ENCODE data around the gene SMARCA2. TPM values are rescaled to one million over a fixed set of nuclear protein-coding genes. Genes with fewer than 3 reads are reported as not detected.

The SMARCA2 gene
- total RNA-seq, 1 experiment from 2014 or later, result 27.9 TPM

DNA sequence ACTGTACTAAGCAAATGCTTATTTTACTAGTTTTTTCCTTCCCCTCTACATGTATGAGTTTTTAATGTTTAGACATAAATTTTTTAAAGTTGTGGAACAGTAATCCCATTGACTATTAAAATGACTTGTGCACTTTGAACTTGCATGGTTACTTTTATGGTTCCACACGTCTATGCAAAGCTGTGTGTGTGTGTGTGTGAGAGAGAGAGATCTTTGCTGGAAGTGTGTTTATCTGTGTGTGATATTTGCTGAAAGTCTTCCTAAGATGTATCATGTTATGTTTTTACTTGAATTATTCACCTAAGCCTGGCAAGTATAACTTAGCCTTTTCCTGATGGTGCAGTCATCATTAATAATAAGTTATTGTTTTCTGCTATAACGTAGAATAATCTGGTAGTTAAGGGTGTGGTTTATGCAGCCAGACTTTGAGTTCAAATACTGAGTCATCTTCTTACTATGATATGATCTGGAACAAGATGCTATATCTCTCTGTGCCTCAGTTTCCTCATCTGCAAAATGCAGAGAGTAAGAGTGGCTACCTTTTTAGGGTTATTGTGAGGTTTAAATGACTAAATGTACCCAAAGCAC is 138.6 kb downstream of the SMARCA2 start:
- no peak for DNase-seq
- peaks cover 5% of the 10 kb centered on the region for H3K79me2 ChIP-seq (ENCODE audit: low read length)
- H3K36me3 ChIP-seq (ENCODE audit: low read depth, low read length), result no peaks in the 10 kb centered on the region
- ChIA-PET POLR2A (ENCODE audit: unreplicated experiment) (no interaction called here), CTCF (no interaction called here)
- no peak for TF ChIP-seq EZH2 (IDR thresholded peaks at IDR 0.05; ENCODE audit: low read length, unreplicated experiment)
- TF ChIP-seq EZH2phosphoT487 (IDR thresholded peaks at IDR 0.05; ENCODE audit: borderline replicate concordance, low read length), result no peak
- TF ChIP-seq, protein P1, sequence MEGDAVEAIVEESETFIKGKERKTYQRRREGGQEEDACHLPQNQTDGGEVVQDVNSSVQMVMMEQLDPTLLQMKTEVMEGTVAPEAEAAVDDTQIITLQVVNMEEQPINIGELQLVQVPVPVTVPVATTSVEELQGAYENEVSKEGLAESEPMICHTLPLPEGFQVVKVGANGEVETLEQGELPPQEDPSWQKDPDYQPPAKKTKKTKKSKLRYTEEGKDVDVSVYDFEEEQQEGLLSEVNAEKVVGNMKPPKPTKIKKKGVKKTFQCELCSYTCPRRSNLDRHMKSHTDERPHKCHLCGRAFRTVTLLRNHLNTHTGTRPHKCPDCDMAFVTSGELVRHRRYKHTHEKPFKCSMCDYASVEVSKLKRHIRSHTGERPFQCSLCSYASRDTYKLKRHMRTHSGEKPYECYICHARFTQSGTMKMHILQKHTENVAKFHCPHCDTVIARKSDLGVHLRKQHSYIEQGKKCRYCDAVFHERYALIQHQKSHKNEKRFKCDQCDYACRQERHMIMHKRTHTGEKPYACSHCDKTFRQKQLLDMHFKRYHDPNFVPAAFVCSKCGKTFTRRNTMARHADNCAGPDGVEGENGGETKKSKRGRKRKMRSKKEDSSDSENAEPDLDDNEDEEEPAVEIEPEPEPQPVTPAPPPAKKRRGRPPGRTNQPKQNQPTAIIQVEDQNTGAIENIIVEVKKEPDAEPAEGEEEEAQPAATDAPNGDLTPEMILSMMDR (conservative IDR thresholded peaks at IDR 0.05; ENCODE audit: low read depth, low read length), result no peak
- peak; percentile 21 for ATAC-seq
- no peak overlapping the region for H3K27ac ChIP-seq (ENCODE audit: low read length)
- H3K9me3 ChIP-seq (ENCODE audit: low read length), result no peaks in the 10 kb centered on the region
- no peak overlapping the region for H3K4me2 ChIP-seq (ENCODE audit: low read length)
- no peak overlapping the region for H3K9ac ChIP-seq (ENCODE audit: low read length)
- H3K9me2 ChIP-seq (replicated peaks; ENCODE audit: low read length), result no peaks in the 10 kb centered on the region
- H3F3A ChIP-seq (ENCODE audit: low read length, unreplicated experiment), result no peaks in the 10 kb centered on the region
- intact Hi-C loops (cut with micrococcal nuclease), result loop anchor here (10.0 kb wide), 1 partner anchor 139 kb away; the partner anchor contains the start of gene SMARCA2
- H3K4me1 ChIP-seq (ENCODE audit: insufficient read depth, low read length), result peaks cover 13% of the 10 kb centered on the region
- no TSS peak for BruUV-seq (replicated peaks)
- H3K4me3 ChIP-seq (ENCODE audit: low read length), result no peak overlapping the region
- H3K27me3 ChIP-seq (ENCODE audit: low read length), result no peaks in the 10 kb centered on the region
- no peaks in the 10 kb centered on the region for H4K20me1 ChIP-seq (ENCODE audit: low read length)
- no peak overlapping the region for H2AFZ ChIP-seq (ENCODE audit: low read length)

GRCh38 chr9:2154731-2155130 is 139.6 kb downstream of the SMARCA2 start:
- H3F3A ChIP-seq (ENCODE audit: low read length, unreplicated experiment), result no peaks in the 10 kb centered on the region
- ChIA-PET CTCF (no interaction called here), POLR2A (ENCODE audit: unreplicated experiment) (no interaction called here)
- H3K9me2 ChIP-seq (replicated peaks; ENCODE audit: low read length), result no peaks in the 10 kb centered on the region
- intact Hi-C loops (cut with micrococcal nuclease), result loop anchor here (5.0 to 10.0 kb wide), 2 partner anchors 88 to 140 kb away; partner anchors contain the start of gene SMARCA2
- no TSS peak for BruUV-seq (replicated peaks)
- ATAC-seq, result no peak
- no peak for DNase-seq
- no peak overlapping the region for H3K27ac ChIP-seq (ENCODE audit: low read length)
- H3K4me2 ChIP-seq (ENCODE audit: low read length), result no peak overlapping the region
- peaks cover 15% of the 10 kb centered on the region for H3K4me1 ChIP-seq (ENCODE audit: insufficient read depth, low read length)
- no peaks in the 10 kb centered on the region for H4K20me1 ChIP-seq (ENCODE audit: low read length)
- H2AFZ ChIP-seq (ENCODE audit: low read length), result no peak overlapping the region
- no peak overlapping the region for H3K9ac ChIP-seq (ENCODE audit: low read length)
- no peaks in the 10 kb centered on the region for H3K27me3 ChIP-seq (ENCODE audit: low read length)
- TF ChIP-seq EZH2 (IDR thresholded peaks at IDR 0.05; ENCODE audit: low read length, unreplicated experiment) (no peak), EZH2phosphoT487 (IDR thresholded peaks at IDR 0.05; ENCODE audit: borderline replicate concordance, low read length) (no peak)
- TF ChIP-seq, protein P1 (conservative IDR thresholded peaks at IDR 0.05; ENCODE audit: low read depth, low read length), result no peak
- H3K9me3 ChIP-seq (ENCODE audit: low read length), result no peaks in the 10 kb centered on the region
- H3K36me3 ChIP-seq (ENCODE audit: low read depth, low read length), result no peaks in the 10 kb centered on the region
- H3K4me3 ChIP-seq (ENCODE audit: low read length), result no peak overlapping the region
- peaks cover 10% of the 10 kb centered on the region for H3K79me2 ChIP-seq (ENCODE audit: low read length)

DNA sequence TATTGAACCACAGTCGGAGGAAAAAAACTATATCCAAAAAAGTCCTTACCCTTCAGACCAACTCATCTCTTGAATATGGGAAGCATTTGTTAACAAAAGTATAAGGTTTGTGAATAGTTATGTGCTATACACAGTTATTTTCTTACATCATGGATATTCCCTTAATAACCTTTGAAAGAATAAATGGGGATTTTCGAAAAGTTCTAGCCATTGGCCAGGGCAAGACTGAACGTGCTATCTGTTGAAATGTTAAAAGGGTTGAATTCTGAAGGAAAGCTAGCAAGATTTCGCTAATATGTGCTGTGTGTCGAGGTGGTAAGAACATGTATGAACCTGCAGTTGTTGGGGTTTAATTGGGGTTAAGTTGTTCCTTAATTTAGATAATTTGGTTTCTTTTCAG is 140.8 kb downstream of the SMARCA2 start:
- Histone ChIP-seq H3K27me3 (ENCODE audit: low read length) (no peaks in the 10 kb centered on the region), H3K4me3 (ENCODE audit: low read length) (no peak overlapping the region), H3K9me2 (replicated peaks; ENCODE audit: low read length) (no peaks in the 10 kb centered on the region), H3K4me1 (ENCODE audit: insufficient read depth, low read length) (peaks cover 22% of the 10 kb centered on the region), H3K27ac (ENCODE audit: low read length) (no peak overlapping the region), H3K4me2 (ENCODE audit: low read length) (no peak overlapping the region), H3K9me3 (ENCODE audit: low read length) (no peaks in the 10 kb centered on the region), H4K20me1 (ENCODE audit: low read length) (no peaks in the 10 kb centered on the region), H2AFZ (ENCODE audit: low read length) (no peak overlapping the region), H3K9ac (ENCODE audit: low read length) (no peak overlapping the region), H3F3A (ENCODE audit: low read length, unreplicated experiment) (no peaks in the 10 kb centered on the region), H3K36me3 (ENCODE audit: low read depth, low read length) (no peaks in the 10 kb centered on the region), H3K79me2 (ENCODE audit: low read length) (peaks cover 10% of the 10 kb centered on the region)
- BruUV-seq (replicated peaks), result no TSS peak
- ATAC-seq (no peak), DNase-seq (no peak)
- intact Hi-C loops (cut with micrococcal nuclease), result loop anchor here (5.0 to 10.0 kb wide), 2 partner anchors 86 to 141 kb away; partner anchors contain the start of gene SMARCA2
- TF ChIP-seq, protein P1 (conservative IDR thresholded peaks at IDR 0.05; ENCODE audit: low read depth, low read length), result no peak
- TF ChIP-seq EZH2phosphoT487 (IDR thresholded peaks at IDR 0.05; ENCODE audit: borderline replicate concordance, low read length), result no peak
- TF ChIP-seq EZH2 (IDR thresholded peaks at IDR 0.05; ENCODE audit: low read length, unreplicated experiment), result no peak
- CTCF ChIA-PET, result no interaction called here
- POLR2A ChIA-PET (ENCODE audit: unreplicated experiment), result no interaction called here

All from PC-3 (cell line).